ENCODE results near the gene MLLT6. TPM values are rescaled to one million over a fixed set of nuclear protein-coding genes. Genes with fewer than 3 reads are reported as not detected.

MLLT6 gene
- total RNA-seq, 2 experiments from 2014 or later: 81.7 to 174 TPM

DNA sequence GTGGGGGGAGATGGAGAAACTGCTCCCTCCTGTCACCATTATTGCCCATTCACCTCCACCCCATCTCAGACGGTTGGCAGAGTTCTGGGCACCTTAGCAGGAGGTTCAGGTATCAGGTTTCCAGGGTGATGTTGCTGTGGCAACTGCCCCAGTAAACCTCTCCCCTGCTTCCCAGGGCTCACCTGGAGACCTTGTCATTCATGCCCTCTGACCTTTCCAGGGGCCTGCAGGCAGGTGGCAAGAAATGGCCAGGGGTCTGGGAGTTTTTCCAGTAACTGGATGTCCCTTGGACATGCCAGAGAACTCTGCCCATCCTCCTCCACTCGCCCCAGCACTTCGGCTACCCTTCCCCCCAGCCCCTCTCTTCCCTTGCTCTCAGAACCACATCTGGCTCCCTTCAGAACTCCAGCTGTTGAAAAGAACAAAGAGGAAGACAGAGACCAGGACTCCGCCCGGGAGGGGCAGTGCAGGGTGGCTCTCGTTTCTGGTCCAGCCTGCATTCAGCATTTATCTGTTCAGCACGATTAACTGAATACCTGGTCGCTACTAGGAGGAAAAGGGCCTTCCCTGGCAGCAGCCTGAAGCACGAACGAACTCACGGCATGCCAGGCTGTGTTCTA lies 8.5 kb downstream of the MLLT6 start:
- Histone ChIP-seq H2AFZ (ENCODE audit: low read length) (no peak overlapping the region), H3K79me2 (ENCODE audit: insufficient read depth, low read depth, low read length) (no peaks in the 10 kb centered on the region), H3K9me2 (ENCODE audit: insufficient read depth, low read length) (no peaks in the 10 kb centered on the region), H3K27ac (ENCODE audit: low read depth, low read length, poor library complexity, severe bottlenecking) (no peak overlapping the region), H3K4me1 (ENCODE audit: insufficient read depth, low read length, poor library complexity, severe bottlenecking) (peaks cover 18% of the 10 kb centered on the region), H3K4me2 (ENCODE audit: low read length) (no peak overlapping the region), H3K4me3 (ENCODE audit: low read depth, low read length, poor library complexity, severe bottlenecking) (no peak overlapping the region), H4K20me1 (ENCODE audit: insufficient read depth, low read length) (no peaks in the 10 kb centered on the region), H3K36me3 (ENCODE audit: insufficient read depth, low read length) (peaks cover 94% of the 10 kb centered on the region), H3K9me3 (ENCODE audit: low read length) (no peaks in the 10 kb centered on the region)
- TF ChIP-seq EZH2phosphoT487 (IDR thresholded peaks at IDR 0.05; ENCODE audit: borderline replicate concordance, low read depth, low read length) (no peak), CTCF (conservative IDR thresholded peaks at IDR 0.05; ENCODE audit: low read length) (no peak)
- intact Hi-C loops (cut with micrococcal nuclease; ENCODE audit: unreplicated experiment): no loop called here
- POLR2A ChIA-PET: interaction anchor here (0.5 kb wide), 1 partner anchor 21 kb away, joined by 4 read pairs; no protein-coding TSS in a partner anchor
- DNase-seq (ENCODE audit: low spot score): no peak
- CTCF ChIA-PET (ENCODE audit: unreplicated experiment): no interaction called here
- BruUV-seq (replicated peaks): no TSS peak

GRCh38 chr17:38715216-38715943 lies 10.3 kb downstream of the MLLT6 start:
- Histone ChIP-seq H4K20me1 (ENCODE audit: insufficient read depth, low read length) (no peaks in the 10 kb centered on the region), H3K4me1 (ENCODE audit: insufficient read depth, low read length, poor library complexity, severe bottlenecking) (peaks cover 22% of the 10 kb centered on the region), H3K4me3 (ENCODE audit: low read depth, low read length, poor library complexity, severe bottlenecking) (no peak overlapping the region), H3K36me3 (ENCODE audit: insufficient read depth, low read length) (peaks cover 91% of the 10 kb centered on the region), H3K79me2 (ENCODE audit: insufficient read depth, low read depth, low read length) (no peaks in the 10 kb centered on the region), H3K9me2 (ENCODE audit: insufficient read depth, low read length) (no peaks in the 10 kb centered on the region), H2AFZ (ENCODE audit: low read length) (no peak overlapping the region), H3K9me3 (ENCODE audit: low read length) (no peaks in the 10 kb centered on the region), H3K4me2 (ENCODE audit: low read length) (no peak overlapping the region), H3K27ac (ENCODE audit: low read depth, low read length, poor library complexity, severe bottlenecking) (no peak overlapping the region)
- TF ChIP-seq CTCF (conservative IDR thresholded peaks at IDR 0.05; ENCODE audit: low read length) (no peak), EZH2phosphoT487 (IDR thresholded peaks at IDR 0.05; ENCODE audit: borderline replicate concordance, low read depth, low read length) (no peak)
- ChIA-PET CTCF (ENCODE audit: unreplicated experiment) (no interaction called here), POLR2A (interaction anchor here (0.7 kb wide), 1 partner anchor 25 kb away, joined by 4 read pairs; no protein-coding TSS in a partner anchor)
- DNase-seq (ENCODE audit: low spot score): no peak
- BruUV-seq (replicated peaks): no TSS peak
- intact Hi-C loops (cut with micrococcal nuclease; ENCODE audit: unreplicated experiment): no loop called here

Measured in OCI-LY7 (cell line).